Stimulated activated CD4-positive, alpha-beta T cell treated with anti-CD3 and anti-CD28 coated beads, Interleukin-2, amount 100 ng/mL, for 48 hours (primary cell): Measurements from ENCODE around the gene ZNF581.

Source experiments
- DNase-seq, 2 donors: peaks; one replicate each; pipeline ENCODE4 v3.0.0-alpha.2; 2020

Gene ZNF581

DNA sequence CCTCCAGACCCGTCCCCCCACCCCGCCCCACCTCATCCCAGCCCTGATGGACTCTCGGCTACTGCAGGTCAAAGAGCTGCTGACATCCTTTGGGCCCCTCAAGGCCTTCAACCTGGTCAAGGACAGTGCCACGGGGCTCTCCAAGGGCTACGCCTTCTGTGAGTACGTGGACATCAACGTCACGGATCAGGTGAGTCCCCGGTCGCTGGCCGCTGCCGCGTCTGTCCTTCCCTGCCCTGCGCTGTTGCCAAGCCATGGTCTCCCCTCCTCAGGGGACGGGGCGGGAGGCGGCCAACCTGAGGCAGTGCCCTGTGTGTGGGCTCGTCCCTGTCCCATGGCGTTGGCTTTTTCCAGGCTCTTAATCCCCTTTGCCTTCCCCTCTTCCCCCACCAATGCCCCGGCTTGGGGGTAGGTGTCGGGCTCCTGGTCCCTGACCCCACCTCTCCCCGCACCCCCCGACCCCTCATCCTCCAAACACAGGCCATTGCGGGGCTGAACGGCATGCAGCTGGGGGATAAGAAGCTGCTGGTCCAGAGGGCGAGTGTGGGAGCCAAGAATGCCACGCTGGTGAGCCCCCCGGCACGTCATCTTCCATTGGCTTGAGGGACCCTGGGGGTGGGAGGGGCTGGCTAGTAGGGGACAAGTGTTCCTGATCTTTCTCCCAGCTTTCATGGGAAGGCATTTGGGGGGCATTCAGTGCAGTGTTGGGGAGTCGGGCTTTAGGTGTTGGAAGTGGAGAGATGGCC is 25.3 kb downstream of the ZNF581 start:
- DNase-seq: no peak

DNA sequence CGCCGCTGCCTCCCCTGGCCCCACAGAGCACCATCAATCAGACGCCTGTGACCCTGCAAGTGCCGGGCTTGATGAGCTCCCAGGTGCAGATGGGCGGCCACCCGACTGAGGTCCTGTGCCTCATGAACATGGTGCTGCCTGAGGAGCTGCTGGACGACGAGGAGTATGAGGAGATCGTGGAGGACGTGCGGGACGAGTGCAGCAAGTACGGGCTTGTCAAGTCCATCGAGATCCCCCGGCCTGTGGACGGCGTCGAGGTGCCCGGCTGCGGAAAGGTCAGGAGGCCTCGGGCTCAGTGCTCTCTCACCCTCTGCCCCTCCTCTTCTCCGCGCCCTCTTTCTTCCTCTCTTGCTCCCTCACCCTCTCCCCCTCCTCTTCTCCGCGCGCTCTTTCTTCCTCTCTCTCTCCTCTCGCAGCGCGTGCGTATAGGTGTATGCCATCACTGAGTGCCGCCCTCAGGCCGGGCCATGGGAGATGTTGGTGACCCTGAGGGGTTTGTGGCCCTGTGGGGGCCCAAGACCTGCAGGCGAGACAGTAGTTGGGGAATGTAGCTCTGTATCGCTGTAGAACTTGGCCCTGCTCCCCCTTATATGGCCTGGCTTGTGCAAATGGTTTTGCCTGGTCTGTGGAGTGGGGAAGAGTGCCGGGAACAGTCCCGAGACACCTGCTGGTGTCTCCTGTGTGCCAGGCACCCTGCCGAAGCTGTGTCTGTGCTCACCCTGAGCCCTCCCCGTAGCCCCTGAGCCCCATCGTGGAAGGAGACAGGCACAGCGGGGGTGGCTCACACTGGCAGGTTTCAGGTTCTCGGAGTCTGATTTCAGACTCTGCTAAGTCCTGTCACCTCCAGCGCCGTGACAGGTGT is 26.2 kb downstream of the ZNF581 start:
- DNase-seq: no peak

GRCh38 chr19:55670280-55671053 is 27.0 kb downstream of the ZNF581 start:
- DNase-seq: no peak

DNA sequence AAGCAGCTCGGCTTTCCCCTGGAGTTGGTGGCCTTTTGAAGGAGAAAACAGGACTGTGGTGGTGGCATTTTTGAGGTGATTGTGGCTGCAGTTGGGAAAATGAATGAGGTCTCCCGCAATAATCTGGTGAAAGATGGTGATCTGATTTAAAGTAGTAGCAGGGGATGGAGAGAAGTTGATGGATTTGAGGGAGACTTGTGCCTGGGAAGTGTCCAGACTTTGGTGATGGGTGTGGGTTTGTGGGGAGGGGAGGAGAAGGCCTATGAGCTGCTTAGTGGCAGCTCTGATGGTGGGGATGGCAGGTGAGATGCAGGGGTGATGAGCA is 27.6 kb downstream of the ZNF581 start:
- DNase-seq: no peak

- no peak for DNase-seq
Measured at GRCh38 chr19:55672418-55672817, 29.0 kb downstream of the ZNF581 start.

DNA sequence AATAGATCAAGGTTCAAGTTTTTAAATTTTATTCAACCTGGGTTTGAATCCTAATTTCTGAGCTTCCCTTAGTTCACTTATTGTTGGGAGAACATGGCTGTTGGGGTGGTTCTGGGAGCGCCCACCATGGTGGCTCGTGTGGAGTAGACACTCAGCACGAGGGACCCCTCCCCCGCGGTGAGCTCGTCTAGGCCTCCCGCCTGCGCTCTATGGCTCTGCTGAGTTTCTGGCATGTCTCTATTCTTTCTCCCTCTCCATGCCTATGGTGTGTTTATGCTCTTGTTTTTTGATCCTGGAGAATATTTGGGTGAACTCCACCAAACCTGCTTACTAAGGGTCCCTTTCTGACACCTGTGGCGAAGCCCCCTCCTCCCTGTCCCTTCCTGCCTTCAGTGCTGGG is 30.0 kb downstream of the ZNF581 start:
- no peak for DNase-seq

- DNase-seq: no peak
Measured at GRCh38 chr19:55673889-55674288, 30.4 kb downstream of the ZNF581 start.

- no peak for DNase-seq
Measured at GRCh38 chr19:55674459-55674840, 31.0 kb downstream of the ZNF581 start.

DNA sequence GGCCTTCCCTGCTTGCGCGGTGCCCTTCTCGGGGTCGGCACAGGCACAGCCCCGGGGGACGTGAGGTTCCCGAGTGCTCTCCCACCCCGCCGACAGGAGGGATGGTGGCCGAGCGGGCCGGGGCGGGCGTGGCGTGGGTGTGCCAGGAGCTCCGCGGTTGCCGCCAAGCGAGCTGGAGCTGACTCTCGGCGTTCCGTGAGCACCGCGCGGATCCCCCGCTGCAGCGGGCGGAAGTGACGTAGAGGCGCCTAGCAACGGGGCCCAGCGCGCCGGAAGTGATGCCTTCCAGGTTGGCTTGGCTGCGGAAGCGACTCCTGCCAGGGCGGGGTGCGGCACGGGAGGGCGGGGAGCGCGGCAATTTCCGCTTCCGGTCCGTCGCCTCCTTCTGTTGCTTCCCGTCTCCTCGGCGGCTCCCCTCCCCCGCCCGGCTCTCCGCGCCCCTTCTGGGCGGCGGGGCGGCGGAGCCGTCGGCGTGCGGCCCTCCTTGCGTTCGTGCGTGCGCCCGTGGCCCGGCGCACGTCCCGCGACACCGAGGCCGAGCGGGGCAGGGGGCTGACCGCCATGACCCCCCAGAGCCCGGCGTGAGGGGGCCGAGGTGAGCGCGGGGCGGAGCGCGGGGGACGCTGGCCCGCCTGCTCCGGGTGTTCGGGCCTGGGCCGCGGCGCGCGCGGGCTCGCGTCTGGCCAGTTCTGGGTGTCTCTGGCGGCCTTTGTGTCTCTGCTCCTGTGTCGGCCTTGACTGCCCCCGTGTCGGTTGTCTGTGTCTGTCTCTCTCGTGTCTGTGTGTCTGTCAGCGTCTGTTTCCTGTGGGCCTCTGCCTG is 31.6 kb downstream of the ZNF581 start, which contains the start of gene EPN1:
EPN1 (plus strand) TSS at position 386 of the 820 bp plus-strand sequence. CDS start 3,402 bp downstream, outside the sequence.
- DNase-seq: peak; percentile 93 to 96

- DNase-seq: no peak
Measured at GRCh38 chr19:55675661-55676354, 32.4 kb downstream of the ZNF581 start.

DNA sequence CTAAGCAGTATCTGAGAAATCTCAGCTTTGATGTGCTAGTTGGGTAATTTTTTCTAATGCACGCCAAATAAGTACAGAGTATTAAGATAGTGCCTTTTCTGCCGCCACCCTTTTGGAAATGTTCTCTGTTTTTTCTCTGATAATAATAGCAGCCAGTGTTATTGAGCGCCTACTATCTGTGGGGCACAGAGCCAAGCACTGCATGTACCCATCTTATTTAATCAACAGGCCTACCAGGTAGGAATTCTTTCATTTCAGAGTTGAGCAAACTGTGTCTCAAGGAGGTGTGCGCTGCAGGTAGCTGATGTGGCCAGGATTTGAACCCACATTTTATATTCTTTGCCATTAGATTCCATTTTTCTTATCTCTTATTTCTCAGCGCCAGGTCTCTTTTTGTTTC is 32.9 kb downstream of the ZNF581 start:
- no peak for DNase-seq

DNA sequence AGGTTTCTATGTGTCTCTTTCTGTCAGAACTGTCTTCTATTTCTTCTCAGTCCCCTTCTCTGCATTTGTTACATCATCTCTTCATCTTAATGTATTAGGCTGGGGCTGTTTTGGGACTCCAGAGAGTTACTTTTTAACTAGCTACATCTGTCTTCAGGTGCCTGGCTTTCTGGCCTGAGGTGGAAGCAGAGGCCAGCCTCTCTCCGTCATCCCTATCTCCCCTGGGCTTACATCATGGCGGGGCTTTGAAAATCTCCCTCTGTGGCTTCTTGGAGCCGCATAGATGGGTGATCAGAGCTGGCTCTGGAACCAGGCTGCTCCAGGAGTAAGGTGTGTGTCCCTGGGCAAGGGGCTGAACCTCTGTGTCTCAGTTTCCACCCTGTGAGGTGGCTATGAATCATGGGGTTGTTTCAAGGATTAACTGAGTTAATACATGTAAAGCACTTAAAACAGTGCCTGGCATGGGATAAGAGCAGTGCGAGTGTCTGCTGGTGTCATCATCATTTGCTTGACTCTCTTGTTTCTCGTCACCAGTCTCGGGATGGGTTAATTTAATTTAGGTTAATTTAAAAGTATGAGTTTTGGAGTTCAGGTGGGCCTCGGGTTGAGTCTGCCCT is 33.5 kb downstream of the ZNF581 start:
- no peak for DNase-seq

DNA sequence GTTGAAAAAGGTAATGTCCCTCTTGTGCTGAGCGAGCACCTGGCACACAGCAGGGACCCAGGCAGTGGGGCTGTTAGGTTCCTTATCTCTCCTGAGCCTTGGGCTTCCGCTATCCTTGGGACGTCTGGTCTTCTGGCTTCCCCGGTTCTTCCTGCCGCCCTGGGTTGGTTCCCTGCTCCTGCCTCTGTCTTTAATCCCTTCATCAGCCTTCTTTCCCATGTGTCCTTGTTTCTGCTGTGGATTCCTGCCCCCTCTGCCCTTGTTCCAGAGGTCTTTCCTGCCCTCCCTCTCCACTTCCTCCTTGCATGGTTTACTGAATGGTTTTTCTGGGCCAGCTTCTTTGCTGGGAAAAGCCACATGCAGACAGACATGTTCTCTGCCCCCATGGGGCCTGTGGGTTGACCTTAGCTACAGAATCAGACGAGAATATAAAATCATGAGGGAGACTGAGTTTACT is 34.2 kb downstream of the ZNF581 start:
- no peak for DNase-seq

GRCh38 chr19:55678121-55678671 is 34.7 kb downstream of the ZNF581 start:
- DNase-seq: no peak

DNA sequence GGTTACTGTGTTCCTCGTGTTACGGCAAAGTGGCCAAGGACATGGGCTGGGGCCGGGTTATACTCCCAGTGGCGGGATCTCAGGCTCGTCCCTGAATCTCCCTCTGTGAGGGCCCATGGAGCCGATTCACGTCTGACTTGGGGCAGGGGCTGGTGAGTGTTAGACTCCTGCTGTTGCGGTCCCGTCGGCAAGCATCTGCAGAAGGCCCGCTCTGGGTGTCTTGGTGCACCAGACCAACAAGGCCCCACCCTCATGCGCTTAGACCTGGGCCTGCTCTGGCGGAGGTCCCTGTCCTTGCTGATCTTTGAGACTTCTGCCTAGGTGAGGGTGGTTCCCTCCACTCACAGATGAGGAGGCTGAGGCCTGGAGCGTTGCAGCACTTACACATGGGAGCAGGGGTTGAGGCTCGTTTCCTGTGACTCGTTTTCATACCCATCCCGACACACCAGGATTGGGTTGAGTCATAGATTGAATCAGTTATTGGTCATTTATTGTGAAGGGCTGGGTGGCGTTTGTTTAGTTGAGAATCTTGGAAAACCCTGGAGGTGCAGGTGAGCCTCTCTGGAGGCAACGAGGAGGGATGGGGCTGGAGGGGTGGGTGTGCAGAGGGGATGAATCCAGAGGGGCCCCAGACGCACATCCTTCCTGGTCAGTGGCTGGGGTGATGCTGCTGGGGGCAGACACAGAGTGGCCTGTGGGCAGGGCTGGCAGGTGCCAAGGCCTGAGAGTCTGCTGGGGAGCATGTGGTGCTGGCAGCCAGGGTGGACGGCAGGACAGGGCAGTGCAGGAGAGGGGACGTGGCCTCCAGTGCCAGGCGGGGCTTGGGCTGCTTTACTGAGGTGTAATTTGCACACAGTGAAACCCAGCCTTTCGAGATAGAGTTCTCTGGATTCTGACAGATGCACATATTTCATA is 36.2 kb downstream of the ZNF581 start:
- no peak for DNase-seq

DNA sequence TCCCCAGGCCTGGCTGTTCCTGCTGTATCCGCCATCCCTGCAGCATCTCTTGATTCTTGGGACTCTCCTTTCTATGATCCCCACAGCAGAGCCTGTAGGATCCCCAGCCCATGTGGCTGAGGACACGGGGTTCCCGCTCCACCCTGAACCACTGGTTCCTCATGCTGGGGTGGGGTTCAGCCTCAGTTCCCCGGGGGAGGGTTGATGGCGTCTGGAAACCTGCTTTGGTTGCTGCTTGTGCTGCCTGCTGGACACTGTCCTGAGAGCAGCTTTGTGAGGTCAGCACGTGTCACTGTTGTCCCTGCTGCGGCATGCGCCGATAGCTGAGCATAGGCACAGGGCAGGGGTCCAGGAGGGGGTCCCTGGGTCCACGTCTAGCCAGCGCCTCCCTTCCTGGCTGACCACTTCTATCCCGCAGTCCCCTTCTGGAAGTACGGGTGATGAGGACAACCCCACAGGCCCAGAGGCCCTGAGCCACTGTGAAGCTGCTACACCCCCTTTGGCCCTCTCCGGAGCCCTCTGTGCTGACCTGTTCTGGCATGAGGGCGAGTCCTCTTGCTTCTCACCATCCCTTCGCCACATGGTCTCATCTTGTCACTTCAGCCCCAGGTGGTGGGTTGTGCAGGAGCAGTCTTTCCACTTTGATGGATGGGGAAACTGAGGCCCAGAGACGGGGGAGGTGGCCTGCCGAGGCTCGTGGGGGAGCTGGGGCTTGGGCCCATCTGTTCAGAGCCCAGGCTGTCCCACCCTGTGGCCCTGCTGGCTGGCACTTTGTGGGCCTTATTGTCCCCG is 37.1 kb downstream of the ZNF581 start:
- no peak for DNase-seq

GRCh38 chr19:55681131-55682092 is 38.0 kb downstream of the ZNF581 start:
- DNase-seq: no peak
